Upper lobe of left lung (tissue), 4 donors: Measurements from ENCODE around the gene CRYGD.

Source experiments
- CTCF ChIP-seq, 6 experiments: fragments of 450-650 bp in 4 of 6; fragments of 200-600 bp in 2 of 6; sonication (generic) in 2 of 6; IDR thresholded peaks; one replicate each; pipeline ENCODE4 v1.5.1; 2016 to 2019; ENCODE audit warnings: antibody characterized with exemption in 6 of 6
- EP300 ChIP-seq, 4 donors: sonication (generic); formaldehyde crosslinking; IDR thresholded peaks; one replicate each; pipeline ENCODE4 v1.5.1; 2017; ENCODE audit warnings: antibody characterized with exemption in 4 of 4, control low read depth in 2 of 4

GRCh38 chr2:208130712-208131110, 6.4 kb upstream of the CRYGD start:
- TF ChIP-seq EP300 (IDR thresholded peaks at IDR 0.05) (no peak), CTCF (IDR thresholded peaks at IDR 0.05) (no peak)
